SH-SY5Y (cell line): ENCODE data around the gene EPB41L3.

Experiments used
- GATA2 ChIP-seq: IDR thresholded peaks from 2 replicates; pipeline ENCODE4 v1.6.1; 2011; ENCODE audit warnings: mild to moderate bottlenecking, low read depth, low read length
- GATA3 ChIP-seq: IDR thresholded peaks from 2 replicates; pipeline ENCODE4 v1.6.1; 2011; ENCODE audit warnings: low read depth, mild to moderate bottlenecking, low read length, moderate library complexity

DNA sequence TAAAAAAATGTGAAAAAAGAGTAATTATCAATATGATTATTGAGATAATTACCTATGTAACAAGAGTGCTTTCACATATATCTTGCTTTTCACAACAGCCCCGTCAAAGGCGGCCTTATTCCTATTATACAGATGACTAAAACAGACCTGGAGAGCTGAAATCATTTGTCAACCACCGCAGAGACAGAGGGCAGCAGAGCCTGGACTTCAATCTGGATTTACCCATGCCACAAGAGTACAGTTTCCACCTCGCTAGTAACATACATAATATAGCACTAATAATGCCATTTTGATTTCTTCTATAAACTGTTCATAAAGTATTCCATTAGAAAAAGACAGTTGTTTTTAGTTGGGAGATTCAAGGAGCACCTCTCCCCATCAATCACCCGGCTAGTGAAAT lies 121.8 kb downstream of the EPB41L3 start:
- TF ChIP-seq GATA2 (no peak), GATA3 (no peak)
